Central memory CD8-positive, alpha-beta T cell (primary cell): ENCODE data around the gene SH2D3A.
"Not testable (repeated sequence)": the region's sequence is repeated elsewhere in the genome, so short reads cannot be mapped to it uniquely, and the experiment has no call there.

Experiments
- ATAC-seq: fragments of 150-1000 bp; cut with Tn5 transposase; replicated peaks from 2 replicates; pipeline ENCODE4 v1.10.0; 2022; ENCODE audit warnings: mild to moderate bottlenecking, moderate FRiP score, moderate number of reproducible peaks; ENCODE audit not compliant: poor library complexity, severe bottlenecking; ENCODE audit errors: extremely low read depth
- DNase-seq, 2 donors: peaks; one replicate each; pipeline ENCODE4 v3.0.0; 2021; ENCODE audit warnings: low spot score in 2 of 2
- H3K27ac Mint-ChIP-seq: one replicate; pipeline ENCODE4 v1.8.0; 2022; ENCODE audit warnings: low read depth, mild to moderate bottlenecking, moderate library complexity, mixed read lengths
- H3K27me3 Mint-ChIP-seq: one replicate; pipeline ENCODE4 v1.8.0; 2022; ENCODE audit warnings: mixed read lengths
- H3K36me3 Mint-ChIP-seq: one replicate; pipeline ENCODE4 v1.8.0; 2022; ENCODE audit warnings: mild to moderate bottlenecking, moderate library complexity, mixed read lengths; ENCODE audit not compliant: insufficient read depth
- H3K4me1 Mint-ChIP-seq: one replicate; pipeline ENCODE4 v1.8.0; 2022; ENCODE audit warnings: mixed read lengths
- H3K4me3 Mint-ChIP-seq: one replicate; pipeline ENCODE4 v1.8.0; 2022; ENCODE audit warnings: mild to moderate bottlenecking, moderate library complexity, mixed read lengths
- H3K9me3 Mint-ChIP-seq: one replicate; pipeline ENCODE4 v1.8.0; 2022; ENCODE audit warnings: mixed read lengths

The SH2D3A gene

GRCh38 chr19:6709549-6709948 is 57.7 kb downstream of the SH2D3A start:
- Mint-ChIP-seq H3K4me3 (peak overlapping the region; percentile 53), H3K9me3 (no peaks in the 10 kb centered on the region), H3K27me3 (peaks cover 44% of the 10 kb centered on the region), H3K27ac (peak overlapping the region; percentile 79), H3K36me3 (peaks cover 3% of the 10 kb centered on the region), H3K4me1 (peaks cover 17% of the 10 kb centered on the region)
- ATAC-seq (no peak), DNase-seq (no peak)

GRCh38 chr19:6708913-6709312 is 58.3 kb downstream of the SH2D3A start:
- ATAC-seq, DNase-seq, H3K9me3 Mint-ChIP-seq, H3K27ac Mint-ChIP-seq, H3K4me3 Mint-ChIP-seq, H3K36me3 Mint-ChIP-seq: not testable (repeated sequence)
- H3K4me1 Mint-ChIP-seq, result peaks cover 17% of the 10 kb centered on the region
- H3K27me3 Mint-ChIP-seq, result peaks cover 44% of the 10 kb centered on the region

- Mint-ChIP-seq H3K36me3 (peaks cover 3% of the 10 kb centered on the region), H3K27me3 (peaks cover 44% of the 10 kb centered on the region), H3K4me1 (peaks cover 17% of the 10 kb centered on the region), H3K4me3 (no peak overlapping the region), H3K27ac (no peak overlapping the region), H3K9me3 (no peaks in the 10 kb centered on the region)
- ATAC-seq (no peak), DNase-seq (no peak)
Measured at GRCh38 chr19:6708346-6708745, 58.9 kb downstream of the SH2D3A start.

GRCh38 chr19:6707658-6708018 is 59.6 kb downstream of the SH2D3A start:
- Mint-ChIP-seq H3K9me3 (no peaks in the 10 kb centered on the region), H3K4me3 (no peak overlapping the region), H3K27me3 (peaks cover 44% of the 10 kb centered on the region), H3K4me1 (peaks cover 17% of the 10 kb centered on the region), H3K27ac (no peak overlapping the region), H3K36me3 (peaks cover 3% of the 10 kb centered on the region)
- no peak for DNase-seq
- no peak for ATAC-seq

- no peak for ATAC-seq
- Mint-ChIP-seq H3K4me3 (no peak overlapping the region), H3K27me3 (peaks cover 44% of the 10 kb centered on the region), H3K4me1 (peaks cover 17% of the 10 kb centered on the region), H3K27ac (no peak overlapping the region), H3K36me3 (peaks cover 3% of the 10 kb centered on the region), H3K9me3 (no peaks in the 10 kb centered on the region)
- DNase-seq, result no peak
Measured at GRCh38 chr19:6707011-6707657, 60.1 kb downstream of the SH2D3A start.

GRCh38 chr19:6706633-6706958 is 60.6 kb downstream of the SH2D3A start:
- DNase-seq, result no peak
- Mint-ChIP-seq H3K9me3 (no peaks in the 10 kb centered on the region), H3K4me3 (no peak overlapping the region), H3K27me3 (peaks cover 43% of the 10 kb centered on the region), H3K36me3 (peaks cover 3% of the 10 kb centered on the region), H3K4me1 (peaks cover 17% of the 10 kb centered on the region), H3K27ac (no peak overlapping the region)
- no peak for ATAC-seq

GRCh38 chr19:6705931-6706632 is 61.2 kb downstream of the SH2D3A start:
- Mint-ChIP-seq H3K9me3 (no peaks in the 10 kb centered on the region), H3K4me1 (peaks cover 17% of the 10 kb centered on the region), H3K36me3 (peaks cover 3% of the 10 kb centered on the region), H3K4me3 (no peak overlapping the region), H3K27me3 (peaks cover 37% of the 10 kb centered on the region), H3K27ac (no peak overlapping the region)
- DNase-seq, result no peak
- ATAC-seq, result no peak
